Measurements from ENCODE around the gene DRC1.

Gene DRC1

DNA sequence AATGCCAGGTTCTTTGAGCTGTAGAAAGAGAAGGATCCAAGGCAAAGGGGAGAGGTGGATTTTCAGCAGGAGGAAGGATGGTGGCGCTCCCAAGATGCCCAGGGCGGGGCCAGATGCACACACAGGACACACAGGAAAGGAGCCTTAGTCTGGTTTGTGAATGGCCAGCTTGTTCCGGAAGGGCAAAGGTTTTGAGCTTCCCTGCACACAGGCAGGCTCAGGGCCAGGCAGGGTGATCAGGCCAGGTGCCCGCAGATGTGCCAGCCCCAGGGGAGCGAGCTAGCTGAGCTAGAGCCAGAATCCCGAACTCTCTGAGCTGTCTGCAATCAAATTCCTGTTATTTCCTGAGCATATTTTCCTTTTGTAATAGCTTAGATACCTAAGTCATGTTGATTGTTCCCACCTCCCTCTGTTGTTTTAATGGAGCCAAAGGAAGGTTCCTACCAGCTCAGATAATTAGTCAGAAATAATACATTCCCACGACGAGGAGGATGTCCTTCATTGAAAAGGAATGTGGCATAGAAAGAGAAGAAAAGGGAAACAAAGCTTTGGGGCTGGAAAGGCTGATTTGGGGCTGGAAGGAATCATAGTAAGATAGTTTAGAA is 89.9 kb downstream of the DRC1 start:
- H3K9ac ChIP-seq (ENCODE audit: insufficient read length) = no peak overlapping the region
- H3K4me3 ChIP-seq = no peak overlapping the region
- no peaks in the 10 kb centered on the region for H3K9me3 ChIP-seq (ENCODE audit: low read depth, low read length)
- H3K36me3 ChIP-seq (ENCODE audit: insufficient read depth, low read length) = no peaks in the 10 kb centered on the region
- no peak for DNase-seq (ENCODE audit: low read depth, low spot score)
- TF ChIP-seq FOXP2 (optimal IDR thresholded peaks at IDR 0.05; ENCODE audit: control extremely low read depth, extremely low read length, insufficient read depth) = no peak
- TF ChIP-seq POLR2AphosphoS5 (IDR thresholded peaks at IDR 0.05; ENCODE audit: borderline replicate concordance, low read depth, low read length) = no peak
- no peak for TF ChIP-seq EZH2 (IDR thresholded peaks at IDR 0.05)
- H3K27ac ChIP-seq = no peak overlapping the region

DNA sequence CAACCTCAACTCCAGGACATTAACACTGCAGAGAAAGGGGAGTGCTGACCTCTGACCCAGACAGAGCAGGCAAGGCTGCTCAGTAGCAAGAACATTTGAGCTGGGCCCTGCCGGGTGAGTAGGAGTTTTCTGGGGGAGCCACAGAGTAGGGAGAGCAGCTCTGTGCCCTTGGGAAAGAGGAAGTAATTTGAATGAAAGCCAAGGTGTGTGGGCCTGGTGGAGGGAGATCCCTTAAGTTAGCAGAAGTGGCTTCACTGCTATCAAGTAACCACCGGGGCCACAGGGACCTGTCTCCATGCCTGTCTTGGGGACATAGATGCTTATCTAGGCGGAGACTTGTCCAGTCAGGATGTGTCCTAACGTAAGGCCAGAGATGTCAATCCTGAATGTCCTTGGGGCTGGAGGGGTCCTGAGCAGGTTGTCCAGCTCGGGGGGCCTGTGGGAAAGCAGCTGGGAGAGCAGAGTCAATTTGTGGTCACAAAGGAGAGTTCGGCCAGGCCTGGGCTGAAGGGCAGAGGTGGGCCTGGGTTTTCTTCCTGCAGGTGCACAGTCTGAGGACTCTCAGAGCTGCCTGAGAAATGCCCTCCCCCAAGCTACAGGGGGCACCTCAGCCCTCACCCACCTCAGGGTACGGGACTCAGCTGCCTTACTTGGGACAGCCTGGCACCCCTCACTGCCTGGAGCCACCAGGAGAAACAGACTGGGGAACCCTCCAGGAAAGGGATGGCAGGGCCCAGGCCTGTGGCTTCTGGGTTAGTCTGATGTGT is 91.2 kb downstream of the DRC1 start:
- no peak for DNase-seq (ENCODE audit: low read depth, low spot score)
- TF ChIP-seq EZH2 (IDR thresholded peaks at IDR 0.05) = no peak
- TF ChIP-seq FOXP2 (optimal IDR thresholded peaks at IDR 0.05; ENCODE audit: control extremely low read depth, extremely low read length, insufficient read depth) = no peak
- TF ChIP-seq POLR2AphosphoS5 (IDR thresholded peaks at IDR 0.05; ENCODE audit: borderline replicate concordance, low read depth, low read length) = no peak

DNA sequence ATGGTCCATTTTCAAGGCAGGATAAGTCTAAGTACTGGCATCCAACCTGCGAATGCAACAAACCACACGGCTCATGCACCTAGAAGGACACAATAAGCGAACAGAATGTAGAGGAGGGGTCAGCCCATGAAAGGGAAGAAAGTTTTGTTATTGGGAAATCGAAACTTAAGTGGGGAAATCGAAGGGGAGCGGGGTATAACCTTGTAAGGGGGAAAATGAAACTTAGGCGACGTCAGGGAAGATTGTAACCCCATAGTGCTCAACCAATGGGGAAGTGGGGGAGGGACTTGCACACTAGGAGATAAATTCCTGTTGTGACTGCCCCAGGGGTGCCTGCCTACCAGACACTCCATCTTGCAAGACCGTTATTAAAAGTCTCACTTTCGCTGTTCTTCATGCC is 91.8 kb downstream of the DRC1 start:
- DNase-seq (ENCODE audit: low read depth, low spot score) = no peak
- Histone ChIP-seq H3K27ac (no peak overlapping the region), H3K4me3 (no peak overlapping the region), H3K36me3 (ENCODE audit: insufficient read depth, low read length) (no peaks in the 10 kb centered on the region), H3K9me3 (ENCODE audit: low read depth, low read length) (no peaks in the 10 kb centered on the region), H3K9ac (ENCODE audit: insufficient read length) (no peak overlapping the region)
- TF ChIP-seq EZH2 (IDR thresholded peaks at IDR 0.05) = no peak
- TF ChIP-seq POLR2AphosphoS5 (IDR thresholded peaks at IDR 0.05; ENCODE audit: borderline replicate concordance, low read depth, low read length) = no peak
- TF ChIP-seq FOXP2 (optimal IDR thresholded peaks at IDR 0.05; ENCODE audit: control extremely low read depth, extremely low read length, insufficient read depth) = no peak

More for the DNA sequence above, 91.2 kb downstream of the DRC1 start:
- no peak overlapping the region for H3K27ac ChIP-seq
- no peak overlapping the region for H3K9ac ChIP-seq (ENCODE audit: insufficient read length)
- no peak overlapping the region for H3K4me3 ChIP-seq
- H3K36me3 ChIP-seq (ENCODE audit: insufficient read depth, low read length) = no peaks in the 10 kb centered on the region
- no peaks in the 10 kb centered on the region for H3K9me3 ChIP-seq (ENCODE audit: low read depth, low read length)

DNA sequence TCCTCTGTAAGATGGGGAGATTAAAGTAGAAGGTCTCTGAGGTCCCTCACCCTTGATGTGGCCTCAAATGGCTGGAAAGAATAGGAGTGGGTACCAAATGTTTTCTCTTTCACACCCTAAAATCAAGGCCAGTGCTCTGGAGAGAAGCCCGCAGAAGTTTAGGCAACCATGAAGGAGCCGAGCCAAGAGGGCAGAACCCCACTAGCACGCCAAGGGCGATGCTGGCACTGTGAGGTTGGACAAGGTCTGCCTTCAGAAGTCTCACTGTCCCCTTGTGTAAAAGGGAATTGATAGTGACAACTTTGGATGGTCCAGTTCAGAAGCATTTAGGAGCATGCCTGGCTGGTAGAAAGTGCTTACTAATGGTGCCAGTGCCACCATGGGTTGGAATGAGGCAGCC is 92.5 kb downstream of the DRC1 start:
- TF ChIP-seq POLR2AphosphoS5 (IDR thresholded peaks at IDR 0.05; ENCODE audit: borderline replicate concordance, low read depth, low read length) (no peak), EZH2 (IDR thresholded peaks at IDR 0.05) (no peak), FOXP2 (optimal IDR thresholded peaks at IDR 0.05; ENCODE audit: control extremely low read depth, extremely low read length, insufficient read depth) (no peak)
- no peaks in the 10 kb centered on the region for H3K36me3 ChIP-seq (ENCODE audit: insufficient read depth, low read length)
- DNase-seq (ENCODE audit: low read depth, low spot score) = no peak

DNA sequence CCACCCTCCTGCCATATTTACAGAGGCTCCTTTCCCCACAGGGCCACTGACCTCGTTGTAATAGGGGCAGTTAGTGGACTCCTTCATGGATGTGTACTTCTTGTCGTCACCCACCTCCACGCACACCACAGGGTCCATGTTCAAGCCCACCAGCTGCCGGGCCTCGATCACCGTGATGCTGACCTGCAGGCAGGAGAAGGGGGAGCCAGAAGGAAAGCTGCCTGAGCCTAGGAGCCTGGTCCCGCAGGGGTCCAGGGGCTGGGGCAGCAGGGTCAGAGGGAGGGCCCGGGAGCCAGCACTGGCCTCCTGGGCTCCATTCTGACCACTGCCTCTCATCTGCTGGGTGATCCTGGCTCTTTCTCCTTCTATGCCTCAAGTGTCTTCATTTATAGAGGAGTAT is 93.2 kb downstream of the DRC1 start:
- H3K4me3 ChIP-seq = no peak overlapping the region
- H3K27ac ChIP-seq = no peak overlapping the region
- TF ChIP-seq FOXP2 (optimal IDR thresholded peaks at IDR 0.05; ENCODE audit: control extremely low read depth, extremely low read length, insufficient read depth) = no peak
- no peak for TF ChIP-seq EZH2 (IDR thresholded peaks at IDR 0.05)
- TF ChIP-seq POLR2AphosphoS5 (IDR thresholded peaks at IDR 0.05; ENCODE audit: borderline replicate concordance, low read depth, low read length) = no peak
- no peak overlapping the region for H3K9ac ChIP-seq (ENCODE audit: insufficient read length)
- no peaks in the 10 kb centered on the region for H3K9me3 ChIP-seq (ENCODE audit: low read depth, low read length)
- DNase-seq (ENCODE audit: low read depth, low spot score) = no peak
- no peaks in the 10 kb centered on the region for H3K36me3 ChIP-seq (ENCODE audit: insufficient read depth, low read length)

More for the DNA sequence above, 92.5 kb downstream of the DRC1 start:
- no peak overlapping the region for H3K9ac ChIP-seq (ENCODE audit: insufficient read length)
- H3K9me3 ChIP-seq (ENCODE audit: low read depth, low read length) = no peaks in the 10 kb centered on the region
- H3K27ac ChIP-seq = no peak overlapping the region
- no peak overlapping the region for H3K4me3 ChIP-seq

DNA sequence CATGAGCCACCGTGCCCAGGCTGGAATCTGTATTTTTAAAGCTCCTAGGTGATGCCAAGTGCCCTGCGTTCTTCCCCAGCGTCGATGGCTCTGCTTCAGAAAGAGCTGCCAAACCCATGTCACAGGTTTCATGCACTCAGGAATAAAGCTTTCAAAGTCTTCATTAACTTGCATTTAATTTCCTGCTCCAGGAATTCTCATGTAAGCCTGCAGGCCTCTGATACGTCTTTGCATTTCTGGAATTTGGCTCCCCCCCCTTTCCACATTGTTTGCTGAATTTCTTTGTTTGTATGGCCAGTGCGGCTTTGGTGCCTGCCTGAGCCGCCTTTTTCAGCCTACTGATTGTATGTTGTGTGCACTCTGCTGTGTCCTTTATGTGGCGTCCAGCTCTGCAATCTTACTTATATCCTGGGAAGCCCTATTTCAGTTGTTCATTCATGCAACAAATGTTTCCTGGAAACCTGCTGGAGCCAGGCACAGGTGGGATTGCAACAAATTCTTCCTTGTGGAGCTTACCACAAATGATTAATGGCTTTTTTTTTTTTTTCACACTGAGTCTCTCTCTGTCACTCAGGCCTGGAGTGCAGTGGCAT is 94.1 kb downstream of the DRC1 start:
- Histone ChIP-seq H3K27ac (no peak overlapping the region), H3K36me3 (ENCODE audit: insufficient read depth, low read length) (no peaks in the 10 kb centered on the region), H3K9ac (ENCODE audit: insufficient read length) (no peak overlapping the region), H3K9me3 (ENCODE audit: low read depth, low read length) (no peaks in the 10 kb centered on the region), H3K4me3 (no peak overlapping the region)
- no peak for DNase-seq (ENCODE audit: low read depth, low spot score)
- TF ChIP-seq POLR2AphosphoS5 (IDR thresholded peaks at IDR 0.05; ENCODE audit: borderline replicate concordance, low read depth, low read length) = no peak
- no peak for TF ChIP-seq FOXP2 (optimal IDR thresholded peaks at IDR 0.05; ENCODE audit: control extremely low read depth, extremely low read length, insufficient read depth)
- TF ChIP-seq EZH2 (IDR thresholded peaks at IDR 0.05) = no peak

DNA sequence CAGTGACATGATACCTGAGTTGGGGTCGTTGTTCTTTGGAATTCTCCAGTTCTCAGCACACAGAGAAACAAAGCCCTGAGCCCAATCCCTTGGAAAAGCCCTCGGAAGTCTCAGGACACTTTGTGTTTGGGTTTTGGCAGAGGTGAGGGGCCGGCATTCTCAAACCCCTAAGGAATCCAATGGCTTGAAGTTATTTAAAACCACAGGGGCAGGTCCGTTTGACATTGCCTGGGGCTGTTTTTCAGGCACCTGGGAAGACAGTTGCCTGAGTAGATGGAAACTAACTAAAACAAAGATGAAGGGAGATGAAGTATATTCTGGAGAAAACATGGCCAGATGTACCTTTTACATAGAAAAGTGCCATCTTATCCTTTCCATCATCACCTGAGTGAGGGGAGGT is 98.7 kb downstream of the DRC1 start:
- no peak overlapping the region for H3K9ac ChIP-seq (ENCODE audit: insufficient read length)
- H3K4me3 ChIP-seq = no peak overlapping the region
- no peak for DNase-seq (ENCODE audit: low read depth, low spot score)
- H3K27ac ChIP-seq = no peak overlapping the region
- no peaks in the 10 kb centered on the region for H3K36me3 ChIP-seq (ENCODE audit: insufficient read depth, low read length)
- no peaks in the 10 kb centered on the region for H3K9me3 ChIP-seq (ENCODE audit: low read depth, low read length)
- TF ChIP-seq EZH2 (IDR thresholded peaks at IDR 0.05) (no peak), POLR2AphosphoS5 (IDR thresholded peaks at IDR 0.05; ENCODE audit: borderline replicate concordance, low read depth, low read length) (no peak), FOXP2 (optimal IDR thresholded peaks at IDR 0.05; ENCODE audit: control extremely low read depth, extremely low read length, insufficient read depth) (no peak)

DNA sequence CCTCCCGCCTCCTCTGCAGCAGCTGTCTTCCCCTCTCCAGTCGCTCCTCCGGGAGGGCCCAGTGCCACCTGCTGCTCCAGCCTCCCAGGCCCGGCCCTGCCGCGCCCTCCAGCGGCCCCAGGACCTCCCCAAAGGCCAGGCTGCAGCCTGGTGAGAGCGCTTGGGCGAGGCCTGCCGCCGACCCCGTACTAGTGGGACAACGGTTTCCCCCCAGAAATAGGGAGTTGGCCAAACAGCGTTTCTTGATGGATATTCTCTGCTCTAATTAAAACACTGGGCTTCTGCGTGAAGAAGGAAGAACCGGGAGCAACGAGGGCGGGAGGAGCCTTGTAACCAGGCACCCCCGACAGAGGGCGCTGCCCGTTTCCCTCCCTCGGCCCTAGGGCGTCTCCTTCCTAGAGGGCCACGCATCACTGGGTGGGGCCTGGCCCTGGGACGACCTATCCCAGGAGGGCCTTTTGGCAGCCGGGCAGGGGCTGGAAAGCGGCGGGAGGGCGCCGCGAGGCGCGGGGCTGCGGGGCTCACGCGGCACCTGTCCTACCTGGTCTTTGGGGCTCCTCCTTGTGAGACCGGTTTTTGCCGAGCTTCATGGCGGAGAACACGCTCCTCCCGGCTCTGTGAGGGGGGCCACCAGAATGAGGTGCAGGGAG is 101.6 kb downstream of the DRC1 start:
- Histone ChIP-seq H3K36me3 (ENCODE audit: insufficient read depth, low read length) (no peaks in the 10 kb centered on the region), H3K27ac (no peak overlapping the region), H3K9me3 (ENCODE audit: low read depth, low read length) (no peaks in the 10 kb centered on the region), H3K4me3 (no peak overlapping the region), H3K9ac (ENCODE audit: insufficient read length) (no peak overlapping the region)
- TF ChIP-seq POLR2AphosphoS5 (IDR thresholded peaks at IDR 0.05; ENCODE audit: borderline replicate concordance, low read depth, low read length) (peak; percentile 68), EZH2 (IDR thresholded peaks at IDR 0.05) (no peak)
- DNase-seq (ENCODE audit: low read depth, low spot score) = peak; percentile 26

Data from SK-N-MC (cell line).